HL-60/S4 (cell line): ENCODE results near the gene COL15A1.
"Not testable (repeated sequence)": the region's sequence is repeated elsewhere in the genome, so short reads cannot be mapped to it uniquely, and the experiment has no call there.

Source experiments
- in situ Hi-C: fragments of 300-500 bp; cut with MboI; formaldehyde crosslinking; loops from 2 replicates; pipeline ENCODE4 v1.14.3; 2022; ENCODE audit warnings: low sequenced_read_pairs

COL15A1 gene

GRCh38 chr9:99008203-99008602 lies 64.5 kb downstream of the COL15A1 start:
- in situ Hi-C loops = no loop called here

- in situ Hi-C loops = not testable (repeated sequence)
These were observed 66.7 kb downstream of the COL15A1 start for GRCh38 chr9:99010393-99010792.

- in situ Hi-C loops = no loop called here
These were observed 67.5 kb downstream of the COL15A1 start for GRCh38 chr9:99011161-99011709.

- in situ Hi-C loops = no loop called here
These were observed 69.3 kb downstream of the COL15A1 start for GRCh38 chr9:99012957-99013512.

- in situ Hi-C loops = no loop called here
These were observed 69.8 kb downstream of the COL15A1 start for GRCh38 chr9:99013550-99013949.

- in situ Hi-C loops = no loop called here
These were observed 71.7 kb downstream of the COL15A1 start for GRCh38 chr9:99015448-99015847.

- in situ Hi-C loops = no loop called here
These were observed 72.2 kb downstream of the COL15A1 start for GRCh38 chr9:99015890-99016289.

GRCh38 chr9:99016681-99017387 lies 73.1 kb downstream of the COL15A1 start:
- in situ Hi-C loops = no loop called here

- in situ Hi-C loops = no loop called here
These were observed 74.9 kb downstream of the COL15A1 start for GRCh38 chr9:99018653-99019052.

GRCh38 chr9:99019510-99020331 lies 76.0 kb downstream of the COL15A1 start:
- in situ Hi-C loops = no loop called here

GRCh38 chr9:99020786-99021436 lies 77.2 kb downstream of the COL15A1 start:
- in situ Hi-C loops = no loop called here

GRCh38 chr9:99021512-99021911 lies 77.8 kb downstream of the COL15A1 start:
- in situ Hi-C loops = no loop called here

- in situ Hi-C loops = no loop called here
These were observed 79.5 kb downstream of the COL15A1 start for GRCh38 chr9:99023231-99023630.

- in situ Hi-C loops = no loop called here
These were observed 80.1 kb downstream of the COL15A1 start for GRCh38 chr9:99023831-99024230.

- in situ Hi-C loops = no loop called here
These were observed 81.3 kb downstream of the COL15A1 start for GRCh38 chr9:99024959-99025358.

- in situ Hi-C loops = no loop called here
These were observed 82.0 kb downstream of the COL15A1 start for GRCh38 chr9:99025616-99026270.

GRCh38 chr9:99026271-99026955 lies 82.7 kb downstream of the COL15A1 start:
- in situ Hi-C loops = no loop called here

GRCh38 chr9:99026956-99027298 lies 83.2 kb downstream of the COL15A1 start:
- in situ Hi-C loops = no loop called here

- in situ Hi-C loops = no loop called here
These were observed 83.7 kb downstream of the COL15A1 start for GRCh38 chr9:99027443-99027842.

- in situ Hi-C loops = no loop called here
These were observed 85.5 kb downstream of the COL15A1 start for GRCh38 chr9:99029083-99029645.
